Left lobe of liver (tissue), 2 donors: Measurements from ENCODE around the gene KLF16. TPM values are rescaled to one million over a fixed set of nuclear protein-coding genes. Genes with fewer than 3 reads are reported as not detected.

Source experiments
- ATAC-seq: fragments of 200-7000 bp; cut with Tn5 transposase; one replicate; pipeline ENCODE4 v1.9.1; 2020; ENCODE audit warnings: mild to moderate bottlenecking, moderate library complexity
- DNase-seq: peaks from one replicate; pipeline ENCODE4 v3.0.0-alpha.2; 2020; ENCODE audit warnings: low spot score
- total RNA-seq: library from RNA; stranded (reverse); gene quantifications from one replicate; pipeline ENCODE4 v1.2.1, GENCODE V29; 2021
- donor health status: DM: no; HTN: no; CAD: no; lungs with moderate emphysema.
- donor health status: DM: no; HTN: yes; CAD: no.

KLF16 gene
- total RNA-seq, 1 donor from 2014 or later, result 11.9 TPM

- no peak for DNase-seq
- ATAC-seq, result peak; percentile 82
Measured at GRCh38 chr19:1811942-1812425, 51.4 kb downstream of the KLF16 start, which contains the start of gene ATP8B3. ATP8B3 (minus strand) TSS chr19:1812276; CDS start chr19:1811736, 540 bp downstream.

GRCh38 chr19:1811472-1811894 lies 51.9 kb downstream of the KLF16 start:
- DNase-seq, result peak; percentile 73
- no peak for ATAC-seq

GRCh38 chr19:1810439-1811160 lies 52.8 kb downstream of the KLF16 start:
- ATAC-seq, result no peak
- DNase-seq, result no peak

GRCh38 chr19:1809678-1810077 lies 53.7 kb downstream of the KLF16 start:
- DNase-seq, result no peak
- no peak for ATAC-seq

GRCh38 chr19:1808395-1808731 lies 55.0 kb downstream of the KLF16 start:
- DNase-seq (no peak), ATAC-seq (no peak)

GRCh38 chr19:1807695-1808394 lies 55.5 kb downstream of the KLF16 start:
- DNase-seq (no peak), ATAC-seq (no peak)

- ATAC-seq (no peak), DNase-seq (no peak)
Measured at GRCh38 chr19:1807030-1807694, 56.2 kb downstream of the KLF16 start.

GRCh38 chr19:1806184-1807029 lies 57.0 kb downstream of the KLF16 start:
- DNase-seq (no peak), ATAC-seq (no peak)

- no peak for ATAC-seq
Measured at GRCh38 chr19:1805401-1806183, 57.8 kb downstream of the KLF16 start.

GRCh38 chr19:1804858-1805257 lies 58.5 kb downstream of the KLF16 start:
- ATAC-seq, result no peak
- DNase-seq, result no peak

More at GRCh38 chr19:1805401-1806183, 57.8 kb downstream of the KLF16 start:
- DNase-seq, result no peak

Other genes with a start within 250 kb of the KLF16 start
- 14.2 TPM for gene TCF3, start 211.0 kb downstream of the KLF16 start, total RNA-seq
- gene ONECUT3, start 110.1 kb downstream of the KLF16 start, total RNA-seq, result 0.03 TPM
- gene ATP8B3, start 51.3 kb downstream of the KLF16 start, total RNA-seq, result 1.4 TPM
- gene REXO1, start 15.1 kb downstream of the KLF16 start, total RNA-seq, result 19.3 TPM
- gene ABHD17A, start 21.9 kb upstream of the KLF16 start, total RNA-seq, result 29.4 TPM
- gene ADAT3, start 41.8 kb upstream of the KLF16 start, total RNA-seq, result 4.5 TPM
- gene SCAMP4, start 41.8 kb upstream of the KLF16 start, total RNA-seq, result 23.9 TPM
- gene CSNK1G2, start 77.6 kb upstream of the KLF16 start, total RNA-seq, result 21.8 TPM
- gene BTBD2, start 152.1 kb upstream of the KLF16 start, total RNA-seq, result 25.9 TPM
- 149 TPM for gene MKNK2, start 187.7 kb upstream of the KLF16 start, total RNA-seq
- gene MOB3A, start 232.7 kb upstream of the KLF16 start, total RNA-seq, result 11.2 TPM
- gene IZUMO4, start 233.3 kb upstream of the KLF16 start, total RNA-seq, result 5.2 TPM